Gastrocnemius medialis (tissue), 4 donors: ENCODE data around the gene NUDCD3.

Experiments
- POLR2A ChIP-seq, 2 donors: fragments of 450-650 bp; IDR thresholded peaks; one replicate each; pipeline ENCODE4 v1.6.1; 2017; ENCODE audit warnings: antibody characterized with exemption in 2 of 2, mild to moderate bottlenecking in 2 of 2, moderate library complexity in 2 of 2
- TF ChIP-seq, protein P1 (sequence below), 5 experiments: fragments of 450-650 bp in 3 of 5; fragments of 200-600 bp in 2 of 5; sonication (generic) in 2 of 5; IDR thresholded peaks in 4 of 5; conservative IDR thresholded peaks in 1 of 5; 1 replicate in 4 of 5; 2 replicates in 1 of 5; pipeline ENCODE4 v1.5.1; 2016 to 2019; ENCODE audit warnings: antibody characterized with exemption in 5 of 5, mild to moderate bottlenecking in 3 of 5, moderate library complexity in 3 of 5

GRCh38 chr7:44517175-44517574 lies 26.7 kb upstream of the NUDCD3 start:
- TF ChIP-seq, protein P1, sequence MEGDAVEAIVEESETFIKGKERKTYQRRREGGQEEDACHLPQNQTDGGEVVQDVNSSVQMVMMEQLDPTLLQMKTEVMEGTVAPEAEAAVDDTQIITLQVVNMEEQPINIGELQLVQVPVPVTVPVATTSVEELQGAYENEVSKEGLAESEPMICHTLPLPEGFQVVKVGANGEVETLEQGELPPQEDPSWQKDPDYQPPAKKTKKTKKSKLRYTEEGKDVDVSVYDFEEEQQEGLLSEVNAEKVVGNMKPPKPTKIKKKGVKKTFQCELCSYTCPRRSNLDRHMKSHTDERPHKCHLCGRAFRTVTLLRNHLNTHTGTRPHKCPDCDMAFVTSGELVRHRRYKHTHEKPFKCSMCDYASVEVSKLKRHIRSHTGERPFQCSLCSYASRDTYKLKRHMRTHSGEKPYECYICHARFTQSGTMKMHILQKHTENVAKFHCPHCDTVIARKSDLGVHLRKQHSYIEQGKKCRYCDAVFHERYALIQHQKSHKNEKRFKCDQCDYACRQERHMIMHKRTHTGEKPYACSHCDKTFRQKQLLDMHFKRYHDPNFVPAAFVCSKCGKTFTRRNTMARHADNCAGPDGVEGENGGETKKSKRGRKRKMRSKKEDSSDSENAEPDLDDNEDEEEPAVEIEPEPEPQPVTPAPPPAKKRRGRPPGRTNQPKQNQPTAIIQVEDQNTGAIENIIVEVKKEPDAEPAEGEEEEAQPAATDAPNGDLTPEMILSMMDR (IDR thresholded peaks at IDR 0.05 in 4 of 5, conservative IDR thresholded peaks at IDR 0.05 in 1 of 5), result no peak
- TF ChIP-seq POLR2A (IDR thresholded peaks at IDR 0.05), result no peak
